ENCODE measurements around the gene MED26. TPM values are rescaled to one million over a fixed set of nuclear protein-coding genes. Genes with fewer than 3 reads are reported as not detected.
"Not testable (repeated sequence)": the region's sequence is repeated elsewhere in the genome, so short reads cannot be mapped to it uniquely, and the experiment has no call there.

MED26 gene
- total RNA-seq, 2 donors from 2014 or later: 9.0 to 10.4 TPM

- intact Hi-C loops (cut with DNase I, micrococcal nuclease): no loop called here
- ATAC-seq (no peak), DNase-seq (no peak)
These were observed 24.9 kb upstream of the MED26 start for GRCh38 chr19:16652854-16653253.

GRCh38 chr19:16651421-16652188 is 23.6 kb upstream of the MED26 start:
- ATAC-seq; intact Hi-C loops (cut with DNase I, micrococcal nuclease): not testable (repeated sequence)

GRCh38 chr19:16650821-16651220 is 22.8 kb upstream of the MED26 start:
- no peak for DNase-seq
- intact Hi-C loops (cut with DNase I, micrococcal nuclease): no loop called here
- peak; percentile 11 for ATAC-seq

More at GRCh38 chr19:16651421-16652188, 23.6 kb upstream of the MED26 start:
- DNase-seq: not testable (repeated sequence)

GRCh38 chr19:16649734-16650133 is 21.7 kb upstream of the MED26 start:
- intact Hi-C loops (cut with DNase I, micrococcal nuclease): no loop called here
- no peak for DNase-seq
- ATAC-seq: peak; percentile 25

- DNase-seq (no peak), ATAC-seq (no peak)
- intact Hi-C loops (cut with DNase I, micrococcal nuclease): no loop called here
These were observed 17.1 kb upstream of the MED26 start for GRCh38 chr19:16645140-16645539.

GRCh38 chr19:16641695-16642094 is 13.7 kb upstream of the MED26 start:
- no peak for ATAC-seq
- DNase-seq: no peak
- intact Hi-C loops (cut with DNase I, micrococcal nuclease): no loop called here

- ATAC-seq (peak; percentile 39), DNase-seq (no peak)
- intact Hi-C loops (cut with DNase I, micrococcal nuclease): no loop called here
These were observed 12.9 kb upstream of the MED26 start for GRCh38 chr19:16640951-16641350.

- ATAC-seq: no peak
- no peak for DNase-seq
- intact Hi-C loops (cut with DNase I, micrococcal nuclease): no loop called here
These were observed 10.7 kb upstream of the MED26 start for GRCh38 chr19:16638666-16639065.

GRCh38 chr19:16637535-16637934 is 9.5 kb upstream of the MED26 start:
- ATAC-seq (peak; percentile 30), DNase-seq (no peak)
- intact Hi-C loops (cut with DNase I, micrococcal nuclease): no loop called here

- ATAC-seq (no peak), DNase-seq (no peak)
- intact Hi-C loops (cut with DNase I, micrococcal nuclease): no loop called here
These were observed 3.5 kb upstream of the MED26 start for GRCh38 chr19:16631465-16631864.

GRCh38 chr19:16628984-16629691 is 1.1 kb upstream of the MED26 start:
- ATAC-seq: peak; percentile 34
- intact Hi-C loops (cut with DNase I, micrococcal nuclease): no loop called here
- peak; percentile 64 to 77 for DNase-seq

GRCh38 chr19:16627928-16628182 is 149 bp downstream of the MED26 start:
- DNase-seq: no peak
- no peak for ATAC-seq
- intact Hi-C loops (cut with DNase I, micrococcal nuclease): no loop called here

GRCh38 chr19:16627193-16627927 is 644 bp downstream of the MED26 start:
- DNase-seq (peak; percentile 14 to 37), ATAC-seq (no peak)
- intact Hi-C loops (cut with DNase I, micrococcal nuclease): no loop called here

- DNase-seq (no peak), ATAC-seq (no peak)
- intact Hi-C loops (cut with DNase I, micrococcal nuclease): no loop called here
These were observed 1.2 kb downstream of the MED26 start for GRCh38 chr19:16626796-16627192.

GRCh38 chr19:16625163-16625958 is 2.6 kb downstream of the MED26 start:
- intact Hi-C loops (cut with DNase I, micrococcal nuclease): no loop called here
- ATAC-seq (no peak), DNase-seq (no peak)

- no peak for DNase-seq
- no peak for ATAC-seq
- intact Hi-C loops (cut with DNase I, micrococcal nuclease): no loop called here
These were observed 3.8 kb downstream of the MED26 start for GRCh38 chr19:16624236-16624635.

- intact Hi-C loops (cut with DNase I, micrococcal nuclease): no loop called here
- DNase-seq: no peak
- no peak for ATAC-seq
These were observed 4.4 kb downstream of the MED26 start for GRCh38 chr19:16623576-16623975.

- no peak for ATAC-seq
- intact Hi-C loops (cut with DNase I, micrococcal nuclease): no loop called here
- DNase-seq: no peak
These were observed 4.9 kb downstream of the MED26 start for GRCh38 chr19:16623066-16623465.

- ATAC-seq: no peak
- DNase-seq: no peak
- intact Hi-C loops (cut with DNase I, micrococcal nuclease): no loop called here
These were observed 6.7 kb downstream of the MED26 start for GRCh38 chr19:16621165-16621800.
